Neuronal stem cell (in vitro differentiated cells): ENCODE data around the gene MBD3L2.

Experiments
- DNase-seq: peaks from one replicate; pipeline ENCODE4 v3.0.0-alpha.2; 2013; ENCODE audit warnings: low spot score
- H2AFZ ChIP-seq: one replicate; pipeline ENCODE4 v1.6.1; 2013; ENCODE audit warnings: mild to moderate bottlenecking, low read length, inconsistent platforms
- H2AK5ac ChIP-seq: 2 replicates; pipeline ENCODE4 v1.6.1; 2013; ENCODE audit warnings: low read depth, mild to moderate bottlenecking, inconsistent platforms, low read length, moderate library complexity, mixed read lengths
- H2BK120ac ChIP-seq: 2 replicates; pipeline ENCODE4 v1.6.1; 2013; ENCODE audit warnings: low read depth, mild to moderate bottlenecking, inconsistent platforms, low read length, moderate library complexity, mixed read lengths
- H2BK12ac ChIP-seq: one replicate; pipeline ENCODE4 v1.6.1; 2013; ENCODE audit warnings: low read length, inconsistent platforms
- H2BK15ac ChIP-seq: 2 replicates; pipeline ENCODE4 v1.6.1; 2013; ENCODE audit warnings: mild to moderate bottlenecking, low read length, inconsistent platforms, mixed read lengths
- H2BK5ac ChIP-seq: one replicate; pipeline ENCODE4 v1.6.1; 2013; ENCODE audit warnings: inconsistent platforms, mild to moderate bottlenecking, low read length, moderate library complexity
- H3K14ac ChIP-seq: one replicate; pipeline ENCODE4 v1.6.1; 2013; ENCODE audit warnings: low read length, inconsistent platforms
- H3K18ac ChIP-seq: 2 replicates; pipeline ENCODE4 v1.6.1; 2013; ENCODE audit warnings: low read length, inconsistent platforms
- H3K23ac ChIP-seq: 2 replicates; pipeline ENCODE4 v1.6.1; 2013; ENCODE audit warnings: low read depth, mild to moderate bottlenecking, mixed read lengths, low read length, inconsistent platforms; ENCODE audit not compliant: poor library complexity
- H3K27ac ChIP-seq: replicated peaks from 3 replicates; pipeline ENCODE4 v1.5.1; 2013; ENCODE audit warnings: low read length, inconsistent platforms
- H3K27me3 ChIP-seq, 3 experiments: 2 replicates each; pipeline ENCODE4 v1.6.1; 2013; ENCODE audit warnings: low read length in 3 of 3, mild to moderate bottlenecking in 2 of 3, inconsistent platforms in 1 of 3, low read depth in 1 of 3, mixed read lengths in 1 of 3, moderate library complexity in 1 of 3; ENCODE audit not compliant: control insufficient read depth in 3 of 3, insufficient read depth in 3 of 3
- H3K36me3 ChIP-seq, 2 donors: replicated peaks in 1 of 2; 2 replicates each; pipeline ENCODE4 v1.6.1; 2013; ENCODE audit warnings: low read length in 2 of 2; ENCODE audit not compliant: control insufficient read depth in 2 of 2, insufficient read depth in 2 of 2
- H3K4ac ChIP-seq: 2 replicates; pipeline ENCODE4 v1.6.1; 2013; ENCODE audit warnings: inconsistent platforms, mild to moderate bottlenecking, low read length, moderate library complexity
- H3K4me1 ChIP-seq, 2 donors: 1 replicate in 1 of 2; 2 replicates in 1 of 2; pipeline ENCODE4 v1.6.1; 2013; ENCODE audit warnings: low read length in 2 of 2, low read depth in 1 of 2; ENCODE audit not compliant: control insufficient read depth in 2 of 2, insufficient read depth in 1 of 2
- H3K4me2 ChIP-seq: one replicate; pipeline ENCODE4 v1.6.1; 2013; ENCODE audit warnings: mild to moderate bottlenecking, low read length, inconsistent platforms; ENCODE audit not compliant: insufficient read depth, poor library complexity, severe bottlenecking
- H3K4me3 ChIP-seq, 2 donors: 2 replicates each; pipeline ENCODE4 v1.5.1; 2013; ENCODE audit warnings: low read length in 2 of 2, mild to moderate bottlenecking in 2 of 2, inconsistent platforms in 1 of 2, moderate library complexity in 1 of 2
- H3K79me1 ChIP-seq: one replicate; pipeline ENCODE4 v1.6.1; 2013; ENCODE audit warnings: low read depth, mild to moderate bottlenecking, inconsistent platforms, low read length, moderate library complexity
- H3K9ac ChIP-seq: one replicate; pipeline ENCODE4 v1.6.1; 2013; ENCODE audit warnings: mild to moderate bottlenecking, low read depth, low read length, inconsistent platforms; ENCODE audit not compliant: poor library complexity
- H3K9me3 ChIP-seq, 2 donors: replicated peaks in 1 of 2; 2 replicates each; pipeline versions ENCODE3 to v1.6.1; 2013; ENCODE audit warnings: low read length in 2 of 2, mild to moderate bottlenecking in 2 of 2, inconsistent platforms in 1 of 2, low read depth in 1 of 2, mixed read lengths in 1 of 2, moderate library complexity in 1 of 2; ENCODE audit not compliant: control insufficient read depth in 2 of 2, insufficient read depth in 1 of 2
- H4K8ac ChIP-seq: one replicate; pipeline ENCODE4 v1.6.1; 2013; ENCODE audit warnings: low read depth, mild to moderate bottlenecking, inconsistent platforms, low read length, moderate library complexity
- H4K91ac ChIP-seq: one replicate; pipeline ENCODE4 v1.6.1; 2013; ENCODE audit warnings: low read length, low read depth, mild to moderate bottlenecking, inconsistent platforms; ENCODE audit not compliant: poor library complexity
- WGBS, 2 donors: extraction: QIAGEN DNeasy Blood & Tissue Kit; methylation state at CpG; one replicate each; pipeline ENCODE4 v1.1.7; 2013; ENCODE audit warnings: missing lambda C conversion rate in 2 of 2, mixed read lengths in 1 of 2; ENCODE audit not compliant: insufficient read length in 2 of 2, insufficient replicate concordance in 1 of 2; ENCODE audit errors: extremely low coverage in 2 of 2; 5-methylcytosine and 5-hydroxymethylcytosine counted together

Gene MBD3L2

GRCh38 chr19:7069904-7070226 is 20.7 kb downstream of the MBD3L2 start:
- no peak overlapping the region for H4K91ac ChIP-seq
- peak overlapping the region; percentile 54 for H2BK5ac ChIP-seq
- no peak overlapping the region for H2BK12ac ChIP-seq
- H3K27me3 ChIP-seq: no peaks in the 10 kb centered on the region
- H3K4me1 ChIP-seq: peaks cover 0 to 6% of the 10 kb centered on the region in 2 donors
- no CpG with 5 or more reads among the region's 12 CpGs for WGBS, 2 donors
- peak overlapping the region; percentile 89 for H3K9ac ChIP-seq
- no peak overlapping the region for H2BK120ac ChIP-seq
- H4K8ac ChIP-seq: no peak overlapping the region
- H3K79me1 ChIP-seq: peaks cover 3% of the 10 kb centered on the region
- peak overlapping the region; percentile 46 for H3K23ac ChIP-seq
- no peak overlapping the region for H2AK5ac ChIP-seq
- peak overlapping the region; percentile 99 for H2AFZ ChIP-seq
- DNase-seq: peak; percentile 17
- no peak overlapping the region for H3K4ac ChIP-seq
- H3K14ac ChIP-seq: no peak overlapping the region
- peak overlapping the region; percentile 86 to 96 for H3K4me3 ChIP-seq
- H3K4me2 ChIP-seq: peak overlapping the region; percentile 74
- peak overlapping the region; percentile 88 for H3K18ac ChIP-seq
- peaks cover 15 to 42% of the 10 kb centered on the region in 2 donors for H3K36me3 ChIP-seq
- H3K27ac ChIP-seq: no peak overlapping the region
- H3K9me3 ChIP-seq: peaks cover 0 to 14% of the 10 kb centered on the region in 2 donors
- no peak overlapping the region for H2BK15ac ChIP-seq

DNA sequence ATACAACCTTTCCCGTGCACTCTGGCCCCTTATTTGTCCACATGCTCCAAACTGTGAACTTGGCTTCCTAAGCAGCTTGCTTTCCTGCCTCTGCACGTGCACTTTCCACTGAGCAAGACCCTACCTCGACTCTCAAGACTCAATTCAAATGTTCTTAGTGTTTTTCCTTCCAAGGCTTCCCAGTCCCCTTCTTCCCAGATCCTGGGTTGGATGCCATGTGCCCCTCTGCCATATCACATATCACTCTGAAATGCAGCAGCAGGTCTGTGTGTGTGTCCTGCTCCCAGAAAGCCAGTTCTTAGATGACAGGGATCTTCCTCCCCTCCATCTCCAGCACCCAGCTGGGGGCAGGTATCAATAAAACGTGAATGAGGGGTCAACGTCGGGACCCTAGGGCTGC is 23.4 kb downstream of the MBD3L2 start:
- Histone ChIP-seq H4K91ac (no peak overlapping the region), H2BK15ac (no peak overlapping the region), H3K4me1 (peaks cover 0 to 6% of the 10 kb centered on the region in 2 donors), H3K4me3 (no peak overlapping the region), H3K14ac (no peak overlapping the region), H2BK5ac (no peak overlapping the region), H3K9ac (no peak overlapping the region), H2BK120ac (no peak overlapping the region), H3K9me3 (peaks cover 9 to 29% of the 10 kb centered on the region in 2 donors), H4K8ac (no peak overlapping the region), H3K4ac (no peak overlapping the region), H2AFZ (no peak overlapping the region), H3K36me3 (peaks cover 39 to 69% of the 10 kb centered on the region in 2 donors), H2AK5ac (no peak overlapping the region), H3K4me2 (no peak overlapping the region), H3K27ac (no peak overlapping the region), H3K18ac (no peak overlapping the region), H3K27me3 (no peaks in the 10 kb centered on the region), H3K23ac (no peak overlapping the region), H2BK12ac (no peak overlapping the region), H3K79me1 (peaks cover 3% of the 10 kb centered on the region)
- no peak for DNase-seq
- 100% methylated on average over 1 of the region's 6 CpGs for WGBS, 2 donors

DNA sequence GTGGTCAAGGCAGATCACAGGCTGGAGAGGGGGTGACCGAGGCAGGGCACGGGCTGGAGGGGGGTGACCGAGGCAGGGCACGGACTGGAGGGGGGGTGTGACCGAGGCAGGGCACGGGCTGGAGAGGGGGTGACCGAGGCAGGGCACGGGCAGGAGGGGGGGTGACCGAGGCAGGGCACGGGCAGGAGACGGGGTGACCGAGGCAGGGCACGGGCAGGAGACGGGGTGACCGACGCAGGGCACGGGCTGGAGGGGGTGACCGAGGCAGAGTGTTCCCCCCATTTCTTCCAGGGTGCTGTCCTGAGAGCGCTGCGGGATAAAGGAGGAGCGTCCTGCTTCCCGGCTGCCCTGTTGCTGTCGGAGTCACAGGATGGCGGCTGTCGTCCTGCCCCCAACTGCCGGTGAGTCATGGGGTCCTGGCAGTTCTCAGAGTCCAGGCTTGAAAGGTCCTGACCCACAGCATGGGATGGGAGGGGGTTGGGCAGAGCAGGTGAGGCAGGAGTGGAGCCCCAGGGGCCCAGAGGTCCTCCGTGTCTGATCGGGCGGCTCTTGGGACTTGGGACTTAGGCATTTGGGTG is 25.7 kb downstream of the MBD3L2 start:
- Histone ChIP-seq H3K79me1 (peaks cover 2% of the 10 kb centered on the region), H3K9ac (no peak overlapping the region), H3K27ac (no peak overlapping the region), H4K8ac (no peak overlapping the region), H4K91ac (no peak overlapping the region), H3K4me3 (no peak overlapping the region), H3K36me3 (peaks cover 45 to 90% of the 10 kb centered on the region in 2 donors), H2BK15ac (no peak overlapping the region), H3K27me3 (no peaks in the 10 kb centered on the region), H3K23ac (no peak overlapping the region), H3K14ac (no peak overlapping the region), H3K4me1 (peaks cover 0 to 4% of the 10 kb centered on the region in 2 donors), H2BK12ac (no peak overlapping the region), H3K18ac (no peak overlapping the region), H2AK5ac (no peak overlapping the region), H3K9me3 (peaks cover 16 to 49% of the 10 kb centered on the region in 2 donors), H2AFZ (no peak overlapping the region), H2BK5ac (no peak overlapping the region), H3K4ac (no peak overlapping the region), H3K4me2 (no peak overlapping the region), H2BK120ac (no peak overlapping the region)
- no peak for DNase-seq
- no CpG with 5 or more reads among the region's 29 CpGs for WGBS, 2 donors

- no peak overlapping the region for H3K4ac ChIP-seq
- H3K9me3 ChIP-seq: peaks cover 28 to 63% of the 10 kb centered on the region in 2 donors
- no peaks in the 10 kb centered on the region for H3K27me3 ChIP-seq
- H3K27ac ChIP-seq: no peak overlapping the region
- H2AK5ac ChIP-seq: no peak overlapping the region
- no peaks in the 10 kb centered on the region for H3K4me1 ChIP-seq
- no peak overlapping the region for H3K9ac ChIP-seq
- peaks cover 56 to 95% of the 10 kb centered on the region in 2 donors for H3K36me3 ChIP-seq
- no peak overlapping the region for H4K91ac ChIP-seq
- no peak overlapping the region for H3K18ac ChIP-seq
- no peak overlapping the region for H2BK120ac ChIP-seq
- H2BK12ac ChIP-seq: no peak overlapping the region
- H2AFZ ChIP-seq: no peak overlapping the region
- no peak overlapping the region for H3K14ac ChIP-seq
- H3K79me1 ChIP-seq: peaks cover 1% of the 10 kb centered on the region
- no peak overlapping the region for H4K8ac ChIP-seq
- H2BK5ac ChIP-seq: no peak overlapping the region
- no peak overlapping the region for H2BK15ac ChIP-seq
- DNase-seq: no peak
- H3K4me3 ChIP-seq: no peak overlapping the region
- H3K4me2 ChIP-seq: no peak overlapping the region
- WGBS, 2 donors: no CpG with 5 or more reads among the region's 6 CpGs
- no peak overlapping the region for H3K23ac ChIP-seq
Observed at GRCh38 chr19:7076151-7076550, 27.0 kb downstream of the MBD3L2 start.
